K562 (cell line): ENCODE measurements around the gene ERGIC1. TPM values are rescaled to one million over a fixed set of nuclear protein-coding genes. Genes with fewer than 3 reads are reported as not detected.
A peak's percentile ranks its signal among the peaks of the same experiment; 100 is the strongest.

Experiments used
- BRD4 ChIP-seq: fragments of 200-600 bp; sonication (generic); IDR thresholded peaks from 2 replicates; pipeline ENCODE4 v1.6.1; 2017; ENCODE audit warnings: inconsistent platforms
- EGR1 ChIP-seq: fragments of 450-650 bp; conservative IDR thresholded peaks from 2 replicates; pipeline ENCODE4 v1.6.1; 2017; ENCODE audit warnings: mild to moderate bottlenecking
- LCOR ChIP-seq: sonication (generic); formaldehyde crosslinking; IDR thresholded peaks from 2 replicates; pipeline ENCODE4 v1.8.0; 2022; ENCODE audit warnings: mild to moderate bottlenecking, missing genetic modification reagents
- NCOA1 ChIP-seq: fragments of 450-650 bp; IDR thresholded peaks from 2 replicates; pipeline ENCODE4 v1.6.1; 2016; ENCODE audit warnings: low read depth
- NCOA4 ChIP-seq: fragments of 450-650 bp; IDR thresholded peaks from 2 replicates; pipeline ENCODE4 v1.6.1; 2018; ENCODE audit warnings: mild to moderate bottlenecking; ENCODE audit not compliant: partially characterized antibody
- SLC30A9 ChIP-seq: fragments of 250-450 bp; sonication (Bioruptor Pico); IDR thresholded peaks from 2 replicates; pipeline ENCODE4 v1.8.0; 2022; ENCODE audit warnings: mild to moderate bottlenecking, moderate library complexity
- SMARCC2 ChIP-seq: fragments of 450-650 bp; IDR thresholded peaks from 2 replicates; pipeline ENCODE4 v1.6.1; 2017; ENCODE audit warnings: antibody characterized with exemption, moderate library complexity, mild to moderate bottlenecking, low read depth
- ZNF212 ChIP-seq: fragments of 450-650 bp; formaldehyde crosslinking; IDR thresholded peaks from 2 replicates; pipeline ENCODE4 v1.4.0; 2020; ENCODE audit warnings: mild to moderate bottlenecking
- ZNF57 ChIP-seq: fragments of 450-650 bp; formaldehyde crosslinking; IDR thresholded peaks from 2 replicates; pipeline ENCODE4 v1.4.0; 2020; ENCODE audit warnings: mild to moderate bottlenecking, moderate library complexity
- polyA plus RNA-seq, 8 experiments: library from polyadenylated mRNA; depleted of rRNA in 4 of 8; stranded (reverse) in 5 of 8; unstranded in 3 of 8; fragments of >200 nt; fragmentation: Nextera tagmentation in 2 of 8; fragmentation: Illumina TruSeq in 1 of 8; extraction: Ambion mirVana in 2 of 8; extraction: Trizol in 1 of 8; gene quantifications; 2 replicates each; pipeline versions ENCODE4 v1.2.1 to v1.2.3, GENCODE V29; 2011 to 2014; ENCODE audit warnings: inconsistent platforms in 1 of 8, missing spikeins in 1 of 8
- total RNA-seq, 7 experiments: library from RNA; depleted of rRNA in 6 of 7; stranded (reverse); fragments of >200 nt in 6 of 7; fragmentation: Illumina TruSeq in 2 of 7; extraction: Trizol in 2 of 7; gene quantifications; 2 replicates each; pipeline versions ENCODE4 v1.2.1 to v1.2.3, GENCODE V29; 2011 to 2021; ENCODE audit warnings: low replicate concordance in 1 of 7
- TF ChIP-seq, protein P1 (sequence below), 2 experiments: IDR thresholded peaks; 2 replicates each; pipeline ENCODE4 v1.6.1; 2012; ENCODE audit warnings: improper control_type of control experiment in 2 of 2, low read depth in 2 of 2, low read length in 2 of 2, borderline replicate concordance in 1 of 2
- TF ChIP-seq, protein P2 (sequence below), 2 experiments: fragments of 450-650 bp; formaldehyde crosslinking in 1 of 2; IDR thresholded peaks; 2 replicates each; pipeline versions ENCODE4 v1.4.0 to v1.6.1; 2014 to 2020; ENCODE audit warnings: mild to moderate bottlenecking in 2 of 2, borderline replicate concordance in 1 of 2, low read depth in 1 of 2
- TF ChIP-seq, protein P3 (sequence below): sonication (generic); formaldehyde crosslinking; IDR thresholded peaks from 2 replicates; pipeline ENCODE4 v1.9.0; 2022; ENCODE audit warnings: mild to moderate bottlenecking, missing genetic modification reagents
- TF ChIP-seq, protein P4 (sequence below): IDR thresholded peaks from 2 replicates; pipeline ENCODE4 v1.6.1; 2011; ENCODE audit warnings: borderline replicate concordance, low read depth, mild to moderate bottlenecking, moderate library complexity, low read length; ENCODE audit not compliant: insufficient read depth, poor library complexity, severe bottlenecking

Gene ERGIC1
- total and polyA plus RNA-seq, 9 of the 15 experiments (the other 6 are each of a cell fraction or from before 2014, with no cell fraction given), result 5.5 to 68.4 (median 36.4) TPM

DNA sequence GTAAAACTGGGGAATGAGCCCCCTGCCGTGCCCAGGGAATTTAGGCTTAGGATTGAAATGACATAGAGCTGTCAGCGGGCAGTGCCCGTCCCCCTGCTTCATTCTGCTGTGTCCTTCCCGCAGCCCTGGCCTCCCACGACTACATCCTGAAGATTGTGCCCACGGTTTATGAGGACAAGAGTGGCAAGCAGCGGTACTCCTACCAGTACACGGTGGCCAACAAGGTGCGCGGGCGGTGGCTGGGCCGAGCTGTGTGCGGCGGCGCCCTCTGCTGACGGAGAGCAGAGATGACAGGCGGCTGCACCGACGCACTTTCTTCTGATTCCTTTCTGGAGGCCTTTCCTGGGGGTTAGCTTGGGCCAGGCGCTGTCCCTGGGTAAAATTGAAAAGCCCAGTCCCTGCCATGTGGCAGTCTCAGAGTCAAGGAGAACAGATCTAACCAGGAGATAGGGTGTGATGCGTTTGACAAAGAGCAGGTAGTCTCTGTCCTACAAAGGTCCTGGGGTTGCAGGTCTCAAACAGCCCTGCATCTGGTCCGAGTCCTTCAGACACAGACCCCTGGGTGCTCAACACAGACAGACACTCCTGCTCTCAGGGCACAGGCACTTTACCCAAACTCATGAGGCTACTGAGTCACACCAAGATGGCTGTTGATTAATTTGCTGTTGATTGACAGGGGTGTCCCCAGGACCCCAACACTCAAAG lies 98.4 kb downstream of the ERGIC1 start (continued):
- TF ChIP-seq NCOA4 (no peak), SMARCC2 (no peak), SLC30A9 (CRISPR knock-in tag) (no peak), LCOR (CRISPR knock-in tag) (0 out of 2 replicates have a peak, but pooled peaks have one; percentile 28), BRD4 (no peak), ZNF212 (CRISPR knock-in tag) (no peak), EGR1 (peak; percentile 86), NCOA1 (no peak), ZNF57 (CRISPR knock-in tag) (no peak)
- TF ChIP-seq, protein P1, sequence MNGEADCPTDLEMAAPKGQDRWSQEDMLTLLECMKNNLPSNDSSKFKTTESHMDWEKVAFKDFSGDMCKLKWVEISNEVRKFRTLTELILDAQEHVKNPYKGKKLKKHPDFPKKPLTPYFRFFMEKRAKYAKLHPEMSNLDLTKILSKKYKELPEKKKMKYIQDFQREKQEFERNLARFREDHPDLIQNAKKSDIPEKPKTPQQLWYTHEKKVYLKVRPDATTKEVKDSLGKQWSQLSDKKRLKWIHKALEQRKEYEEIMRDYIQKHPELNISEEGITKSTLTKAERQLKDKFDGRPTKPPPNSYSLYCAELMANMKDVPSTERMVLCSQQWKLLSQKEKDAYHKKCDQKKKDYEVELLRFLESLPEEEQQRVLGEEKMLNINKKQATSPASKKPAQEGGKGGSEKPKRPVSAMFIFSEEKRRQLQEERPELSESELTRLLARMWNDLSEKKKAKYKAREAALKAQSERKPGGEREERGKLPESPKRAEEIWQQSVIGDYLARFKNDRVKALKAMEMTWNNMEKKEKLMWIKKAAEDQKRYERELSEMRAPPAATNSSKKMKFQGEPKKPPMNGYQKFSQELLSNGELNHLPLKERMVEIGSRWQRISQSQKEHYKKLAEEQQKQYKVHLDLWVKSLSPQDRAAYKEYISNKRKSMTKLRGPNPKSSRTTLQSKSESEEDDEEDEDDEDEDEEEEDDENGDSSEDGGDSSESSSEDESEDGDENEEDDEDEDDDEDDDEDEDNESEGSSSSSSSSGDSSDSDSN (IDR thresholded peaks at IDR 0.05; ENCODE audit: borderline replicate concordance in 1 of 2, low read depth in 2 of 2, low read length in 2 of 2), result no peak
- TF ChIP-seq, protein P2, sequence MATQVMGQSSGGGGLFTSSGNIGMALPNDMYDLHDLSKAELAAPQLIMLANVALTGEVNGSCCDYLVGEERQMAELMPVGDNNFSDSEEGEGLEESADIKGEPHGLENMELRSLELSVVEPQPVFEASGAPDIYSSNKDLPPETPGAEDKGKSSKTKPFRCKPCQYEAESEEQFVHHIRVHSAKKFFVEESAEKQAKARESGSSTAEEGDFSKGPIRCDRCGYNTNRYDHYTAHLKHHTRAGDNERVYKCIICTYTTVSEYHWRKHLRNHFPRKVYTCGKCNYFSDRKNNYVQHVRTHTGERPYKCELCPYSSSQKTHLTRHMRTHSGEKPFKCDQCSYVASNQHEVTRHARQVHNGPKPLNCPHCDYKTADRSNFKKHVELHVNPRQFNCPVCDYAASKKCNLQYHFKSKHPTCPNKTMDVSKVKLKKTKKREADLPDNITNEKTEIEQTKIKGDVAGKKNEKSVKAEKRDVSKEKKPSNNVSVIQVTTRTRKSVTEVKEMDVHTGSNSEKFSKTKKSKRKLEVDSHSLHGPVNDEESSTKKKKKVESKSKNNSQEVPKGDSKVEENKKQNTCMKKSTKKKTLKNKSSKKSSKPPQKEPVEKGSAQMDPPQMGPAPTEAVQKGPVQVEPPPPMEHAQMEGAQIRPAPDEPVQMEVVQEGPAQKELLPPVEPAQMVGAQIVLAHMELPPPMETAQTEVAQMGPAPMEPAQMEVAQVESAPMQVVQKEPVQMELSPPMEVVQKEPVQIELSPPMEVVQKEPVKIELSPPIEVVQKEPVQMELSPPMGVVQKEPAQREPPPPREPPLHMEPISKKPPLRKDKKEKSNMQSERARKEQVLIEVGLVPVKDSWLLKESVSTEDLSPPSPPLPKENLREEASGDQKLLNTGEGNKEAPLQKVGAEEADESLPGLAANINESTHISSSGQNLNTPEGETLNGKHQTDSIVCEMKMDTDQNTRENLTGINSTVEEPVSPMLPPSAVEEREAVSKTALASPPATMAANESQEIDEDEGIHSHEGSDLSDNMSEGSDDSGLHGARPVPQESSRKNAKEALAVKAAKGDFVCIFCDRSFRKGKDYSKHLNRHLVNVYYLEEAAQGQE (IDR thresholded peaks at IDR 0.05; ENCODE audit: borderline replicate concordance), result peak; percentile 88
- TF ChIP-seq, protein P2 (CRISPR knock-in tag; IDR thresholded peaks at IDR 0.05; ENCODE audit: low read depth), result no peak
- TF ChIP-seq, protein P3, sequence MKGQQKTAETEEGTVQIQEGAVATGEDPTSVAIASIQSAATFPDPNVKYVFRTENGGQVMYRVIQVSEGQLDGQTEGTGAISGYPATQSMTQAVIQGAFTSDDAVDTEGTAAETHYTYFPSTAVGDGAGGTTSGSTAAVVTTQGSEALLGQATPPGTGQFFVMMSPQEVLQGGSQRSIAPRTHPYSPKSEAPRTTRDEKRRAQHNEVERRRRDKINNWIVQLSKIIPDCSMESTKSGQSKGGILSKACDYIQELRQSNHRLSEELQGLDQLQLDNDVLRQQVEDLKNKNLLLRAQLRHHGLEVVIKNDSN, result peak; percentile 22; the same call in 1 of the 2 replicates
- TF ChIP-seq, protein P4, sequence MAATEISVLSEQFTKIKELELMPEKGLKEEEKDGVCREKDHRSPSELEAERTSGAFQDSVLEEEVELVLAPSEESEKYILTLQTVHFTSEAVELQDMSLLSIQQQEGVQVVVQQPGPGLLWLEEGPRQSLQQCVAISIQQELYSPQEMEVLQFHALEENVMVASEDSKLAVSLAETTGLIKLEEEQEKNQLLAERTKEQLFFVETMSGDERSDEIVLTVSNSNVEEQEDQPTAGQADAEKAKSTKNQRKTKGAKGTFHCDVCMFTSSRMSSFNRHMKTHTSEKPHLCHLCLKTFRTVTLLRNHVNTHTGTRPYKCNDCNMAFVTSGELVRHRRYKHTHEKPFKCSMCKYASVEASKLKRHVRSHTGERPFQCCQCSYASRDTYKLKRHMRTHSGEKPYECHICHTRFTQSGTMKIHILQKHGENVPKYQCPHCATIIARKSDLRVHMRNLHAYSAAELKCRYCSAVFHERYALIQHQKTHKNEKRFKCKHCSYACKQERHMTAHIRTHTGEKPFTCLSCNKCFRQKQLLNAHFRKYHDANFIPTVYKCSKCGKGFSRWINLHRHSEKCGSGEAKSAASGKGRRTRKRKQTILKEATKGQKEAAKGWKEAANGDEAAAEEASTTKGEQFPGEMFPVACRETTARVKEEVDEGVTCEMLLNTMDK, result no peak
